ENCODE results near the gene IL9.

DNA sequence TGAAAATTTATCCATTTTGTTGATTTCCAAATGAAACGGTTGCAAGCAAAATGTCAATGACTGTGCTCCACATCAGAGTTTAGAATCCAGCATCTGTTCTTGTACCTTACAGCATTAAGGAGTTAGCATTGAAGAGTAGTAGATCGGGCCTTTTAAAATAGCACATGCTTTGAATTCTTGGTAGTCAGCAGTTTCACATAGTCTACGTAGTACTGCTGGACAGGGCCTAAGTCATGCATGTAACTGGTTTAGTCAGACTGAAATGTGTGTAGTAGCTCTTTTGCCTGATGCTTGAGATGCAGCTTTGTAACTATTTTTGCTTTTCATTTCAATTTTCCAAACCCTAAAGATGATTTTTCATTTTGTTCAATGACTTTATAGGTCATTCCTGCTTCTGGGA, 39.3 kb upstream of the IL9 start:
- no peak for TF ChIP-seq CREB1 (IDR thresholded peaks at IDR 0.05; ENCODE audit: low read depth)
- TF ChIP-seq, protein P1, sequence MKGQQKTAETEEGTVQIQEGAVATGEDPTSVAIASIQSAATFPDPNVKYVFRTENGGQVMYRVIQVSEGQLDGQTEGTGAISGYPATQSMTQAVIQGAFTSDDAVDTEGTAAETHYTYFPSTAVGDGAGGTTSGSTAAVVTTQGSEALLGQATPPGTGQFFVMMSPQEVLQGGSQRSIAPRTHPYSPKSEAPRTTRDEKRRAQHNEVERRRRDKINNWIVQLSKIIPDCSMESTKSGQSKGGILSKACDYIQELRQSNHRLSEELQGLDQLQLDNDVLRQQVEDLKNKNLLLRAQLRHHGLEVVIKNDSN (IDR thresholded peaks at IDR 0.05): no peak
- no peak for TF ChIP-seq EP300 (IDR thresholded peaks at IDR 0.05; ENCODE audit: borderline replicate concordance)
- TF ChIP-seq, protein P2, sequence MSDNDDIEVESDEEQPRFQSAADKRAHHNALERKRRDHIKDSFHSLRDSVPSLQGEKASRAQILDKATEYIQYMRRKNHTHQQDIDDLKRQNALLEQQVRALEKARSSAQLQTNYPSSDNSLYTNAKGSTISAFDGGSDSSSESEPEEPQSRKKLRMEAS (IDR thresholded peaks at IDR 0.05): no peak
- TF ChIP-seq RAD21 (IDR thresholded peaks at IDR 0.05; ENCODE audit: low read depth): no peak
- TF ChIP-seq, protein P3, sequence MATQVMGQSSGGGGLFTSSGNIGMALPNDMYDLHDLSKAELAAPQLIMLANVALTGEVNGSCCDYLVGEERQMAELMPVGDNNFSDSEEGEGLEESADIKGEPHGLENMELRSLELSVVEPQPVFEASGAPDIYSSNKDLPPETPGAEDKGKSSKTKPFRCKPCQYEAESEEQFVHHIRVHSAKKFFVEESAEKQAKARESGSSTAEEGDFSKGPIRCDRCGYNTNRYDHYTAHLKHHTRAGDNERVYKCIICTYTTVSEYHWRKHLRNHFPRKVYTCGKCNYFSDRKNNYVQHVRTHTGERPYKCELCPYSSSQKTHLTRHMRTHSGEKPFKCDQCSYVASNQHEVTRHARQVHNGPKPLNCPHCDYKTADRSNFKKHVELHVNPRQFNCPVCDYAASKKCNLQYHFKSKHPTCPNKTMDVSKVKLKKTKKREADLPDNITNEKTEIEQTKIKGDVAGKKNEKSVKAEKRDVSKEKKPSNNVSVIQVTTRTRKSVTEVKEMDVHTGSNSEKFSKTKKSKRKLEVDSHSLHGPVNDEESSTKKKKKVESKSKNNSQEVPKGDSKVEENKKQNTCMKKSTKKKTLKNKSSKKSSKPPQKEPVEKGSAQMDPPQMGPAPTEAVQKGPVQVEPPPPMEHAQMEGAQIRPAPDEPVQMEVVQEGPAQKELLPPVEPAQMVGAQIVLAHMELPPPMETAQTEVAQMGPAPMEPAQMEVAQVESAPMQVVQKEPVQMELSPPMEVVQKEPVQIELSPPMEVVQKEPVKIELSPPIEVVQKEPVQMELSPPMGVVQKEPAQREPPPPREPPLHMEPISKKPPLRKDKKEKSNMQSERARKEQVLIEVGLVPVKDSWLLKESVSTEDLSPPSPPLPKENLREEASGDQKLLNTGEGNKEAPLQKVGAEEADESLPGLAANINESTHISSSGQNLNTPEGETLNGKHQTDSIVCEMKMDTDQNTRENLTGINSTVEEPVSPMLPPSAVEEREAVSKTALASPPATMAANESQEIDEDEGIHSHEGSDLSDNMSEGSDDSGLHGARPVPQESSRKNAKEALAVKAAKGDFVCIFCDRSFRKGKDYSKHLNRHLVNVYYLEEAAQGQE (IDR thresholded peaks at IDR 0.05; ENCODE audit: low read depth): peak; percentile 50
- no peak for TF ChIP-seq NFIC (IDR thresholded peaks at IDR 0.05)
- TF ChIP-seq TCF12 (IDR thresholded peaks at IDR 0.05; ENCODE audit: low read depth): no peak
- no peak for TF ChIP-seq FOXM1 (IDR thresholded peaks at IDR 0.05; ENCODE audit: borderline replicate concordance, low read depth)
- TF ChIP-seq TEAD4 (IDR thresholded peaks at IDR 0.05): no peak
- TF ChIP-seq TAF1 (IDR thresholded peaks at IDR 0.05; ENCODE audit: low read depth): no peak
- TF ChIP-seq ZBTB7A (IDR thresholded peaks at IDR 0.05; ENCODE audit: low read depth): no peak
- no peak for TF ChIP-seq YY1 (IDR thresholded peaks at IDR 0.05; ENCODE audit: low read depth)
- no peak for TF ChIP-seq CEBPB (IDR thresholded peaks at IDR 0.05)

All from Ishikawa (cell line).